HepG2 (cell line): Measurements from ENCODE around the gene MS4A2.

ENCODE experiments used
- AHR ChIP-seq: IDR thresholded peaks from 2 replicates; pipeline ENCODE4 v1.6.1; 2018; ENCODE audit warnings: missing genetic modification reagents, missing compliant biosample characterization
- FIP1L1 ChIP-seq: fragments of 200-400 bp; formaldehyde crosslinking; IDR thresholded peaks from 2 replicates; pipeline ENCODE4 v1.6.1; 2018; ENCODE audit warnings: low read depth, mild to moderate bottlenecking, low read length, moderate library complexity, borderline replicate concordance; ENCODE audit not compliant: insufficient read depth
- GATAD2A ChIP-seq: IDR thresholded peaks from 2 replicates; pipeline ENCODE4 v1.6.1; 2016
- JUND ChIP-seq: sonication (generic); formaldehyde crosslinking; IDR thresholded peaks from 2 replicates; pipeline ENCODE4 v1.8.0; 2022; ENCODE audit warnings: mild to moderate bottlenecking, missing genetic modification reagents
- SMARCC2 ChIP-seq: fragments of 450-650 bp; IDR thresholded peaks from 2 replicates; pipeline ENCODE4 v1.6.1; 2017; ENCODE audit warnings: antibody characterized with exemption, mild to moderate bottlenecking
- SNRNP70 ChIP-seq: fragments of 200-400 bp; formaldehyde crosslinking; IDR thresholded peaks from 2 replicates; pipeline ENCODE4 v1.6.1; 2017; ENCODE audit warnings: mild to moderate bottlenecking, low read depth, low read length, moderate library complexity
- TCF7 ChIP-seq: sonication (generic); IDR thresholded peaks from 2 replicates; pipeline ENCODE4 v1.6.1; 2016; ENCODE audit warnings: antibody characterized with exemption, low read depth
- ZNF562 ChIP-seq: sonication (generic); formaldehyde crosslinking; IDR thresholded peaks from 2 replicates; pipeline ENCODE4 v1.8.0; 2022; ENCODE audit warnings: missing genetic modification reagents, borderline replicate concordance
- ZNF570 ChIP-seq: sonication (generic); formaldehyde crosslinking; IDR thresholded peaks from 2 replicates; pipeline ENCODE4 v1.4.0; 2020; ENCODE audit warnings: mild to moderate bottlenecking, missing genetic modification reagents, borderline replicate concordance
- TF ChIP-seq, protein P1 (sequence below): sonication (generic); formaldehyde crosslinking; IDR thresholded peaks from 2 replicates; pipeline ENCODE4 v1.5.1; 2020; ENCODE audit warnings: mild to moderate bottlenecking, missing genetic modification reagents
- TF ChIP-seq, protein P2 (sequence below): sonication (generic); formaldehyde crosslinking; IDR thresholded peaks from 2 replicates; pipeline ENCODE4 v1.4.0; 2020; ENCODE audit warnings: missing genetic modification reagents, mild to moderate bottlenecking, borderline replicate concordance
- TF ChIP-seq, protein P3 (sequence below): sonication (generic); formaldehyde crosslinking; IDR thresholded peaks from 2 replicates; pipeline ENCODE4 v1.4.0; 2020; ENCODE audit warnings: missing genetic modification reagents; ENCODE audit errors: not compliant biosample characterization
- TF ChIP-seq, protein P4 (sequence below): sonication (generic); formaldehyde crosslinking; IDR thresholded peaks from 2 replicates; pipeline ENCODE4 v1.5.0; 2020; ENCODE audit warnings: mild to moderate bottlenecking, missing genetic modification reagents, moderate library complexity
- TF ChIP-seq, protein P5 (sequence below): sonication (generic); formaldehyde crosslinking; IDR thresholded peaks from 2 replicates; pipeline ENCODE4 v1.4.0; 2020; ENCODE audit warnings: missing genetic modification reagents

DNA sequence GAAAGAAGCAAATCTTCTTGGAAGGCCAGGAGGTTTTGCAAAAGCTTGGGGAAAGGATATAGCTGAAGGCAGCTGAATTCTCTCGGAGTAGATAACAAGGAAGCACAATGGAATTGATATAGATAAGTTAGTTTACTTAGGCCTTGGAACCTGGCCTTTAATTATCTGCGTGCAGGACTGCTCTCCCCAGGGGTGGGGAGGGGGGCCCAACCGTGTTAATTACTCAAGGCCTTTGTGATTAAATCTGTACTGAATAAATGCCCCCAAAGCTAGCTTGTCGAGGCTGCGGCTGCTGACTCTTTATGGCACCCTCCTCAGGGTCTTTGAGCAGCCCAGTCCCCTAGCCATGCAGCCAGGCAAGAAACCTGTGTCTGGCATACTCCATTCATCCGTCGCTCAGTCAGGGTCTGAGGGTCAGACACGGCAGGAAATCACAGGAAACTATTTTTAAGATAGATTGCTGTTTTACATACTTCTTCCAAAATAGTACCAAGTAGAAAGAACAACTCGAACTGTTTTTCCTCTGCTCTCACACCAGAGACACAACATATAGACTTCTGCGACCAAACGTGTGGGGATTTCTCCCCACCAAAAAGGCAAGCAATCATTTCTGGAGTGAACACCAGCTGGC lies 36.5 kb downstream of the MS4A2 start:
- TF ChIP-seq, protein P1, sequence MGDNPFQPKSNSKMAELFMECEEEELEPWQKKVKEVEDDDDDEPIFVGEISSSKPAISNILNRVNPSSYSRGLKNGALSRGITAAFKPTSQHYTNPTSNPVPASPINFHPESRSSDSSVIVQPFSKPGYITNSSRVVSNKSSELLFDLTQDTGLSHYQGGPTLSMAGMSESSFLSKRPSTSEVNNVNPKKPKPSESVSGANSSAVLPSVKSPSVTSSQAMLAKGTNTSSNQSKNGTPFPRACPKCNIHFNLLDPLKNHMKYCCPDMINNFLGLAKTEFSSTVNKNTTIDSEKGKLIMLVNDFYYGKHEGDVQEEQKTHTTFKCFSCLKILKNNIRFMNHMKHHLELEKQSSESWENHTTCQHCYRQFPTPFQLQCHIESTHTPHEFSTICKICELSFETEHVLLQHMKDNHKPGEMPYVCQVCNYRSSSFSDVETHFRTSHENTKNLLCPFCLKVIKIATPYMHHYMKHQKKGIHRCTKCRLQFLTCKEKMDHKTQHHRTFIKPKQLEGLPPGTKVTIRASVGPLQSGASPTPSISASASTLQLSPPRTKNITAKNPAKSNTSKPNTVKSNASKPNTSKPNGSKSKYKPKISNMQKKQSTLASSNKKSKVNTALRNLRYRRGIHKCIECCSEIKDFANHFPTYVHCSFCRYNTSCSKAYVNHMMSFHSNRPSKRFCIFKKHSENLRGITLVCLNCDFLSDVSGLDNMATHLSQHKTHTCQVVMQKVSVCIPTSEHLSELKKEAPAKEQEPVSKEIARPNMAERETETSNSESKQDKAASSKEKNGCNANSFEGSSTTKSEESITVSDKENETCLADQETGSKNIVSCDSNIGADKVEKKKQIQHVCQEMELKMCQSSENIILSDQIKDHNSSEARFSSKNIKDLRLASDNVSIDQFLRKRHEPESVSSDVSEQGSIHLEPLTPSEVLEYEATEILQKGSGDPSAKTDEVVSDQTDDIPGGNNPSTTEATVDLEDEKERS: no peak
- TF ChIP-seq ZNF570 (CRISPR knock-in tag) (no peak), GATAD2A (CRISPR knock-in tag) (no peak), FIP1L1 (no peak), AHR (CRISPR knock-in tag) (no peak), TCF7 (no peak), ZNF562 (CRISPR knock-in tag) (no peak), SMARCC2 (no peak), SNRNP70 (no peak), JUND (CRISPR knock-in tag) (no peak)
- TF ChIP-seq, protein P2, sequence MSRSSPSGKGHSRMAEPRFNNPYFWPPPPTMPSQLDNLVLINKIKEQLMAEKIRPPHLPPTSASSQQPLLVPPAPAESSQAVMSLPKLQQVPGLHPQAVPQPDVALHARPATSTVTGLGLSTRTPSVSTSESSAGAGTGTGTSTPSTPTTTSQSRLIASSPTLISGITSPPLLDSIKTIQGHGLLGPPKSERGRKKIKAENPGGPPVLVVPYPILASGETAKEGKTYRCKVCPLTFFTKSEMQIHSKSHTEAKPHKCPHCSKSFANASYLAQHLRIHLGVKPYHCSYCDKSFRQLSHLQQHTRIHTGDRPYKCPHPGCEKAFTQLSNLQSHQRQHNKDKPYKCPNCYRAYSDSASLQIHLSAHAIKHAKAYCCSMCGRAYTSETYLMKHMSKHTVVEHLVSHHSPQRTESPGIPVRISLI: no peak
- TF ChIP-seq, protein P3, sequence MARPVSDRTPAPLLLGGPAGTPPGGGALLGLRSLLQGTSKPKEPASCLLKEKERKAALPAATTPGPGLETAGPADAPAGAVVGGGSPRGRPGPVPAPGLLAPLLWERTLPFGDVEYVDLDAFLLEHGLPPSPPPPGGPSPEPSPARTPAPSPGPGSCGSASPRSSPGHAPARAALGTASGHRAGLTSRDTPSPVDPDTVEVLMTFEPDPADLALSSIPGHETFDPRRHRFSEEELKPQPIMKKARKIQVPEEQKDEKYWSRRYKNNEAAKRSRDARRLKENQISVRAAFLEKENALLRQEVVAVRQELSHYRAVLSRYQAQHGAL (CRISPR knock-in tag): no peak
- TF ChIP-seq, protein P4, sequence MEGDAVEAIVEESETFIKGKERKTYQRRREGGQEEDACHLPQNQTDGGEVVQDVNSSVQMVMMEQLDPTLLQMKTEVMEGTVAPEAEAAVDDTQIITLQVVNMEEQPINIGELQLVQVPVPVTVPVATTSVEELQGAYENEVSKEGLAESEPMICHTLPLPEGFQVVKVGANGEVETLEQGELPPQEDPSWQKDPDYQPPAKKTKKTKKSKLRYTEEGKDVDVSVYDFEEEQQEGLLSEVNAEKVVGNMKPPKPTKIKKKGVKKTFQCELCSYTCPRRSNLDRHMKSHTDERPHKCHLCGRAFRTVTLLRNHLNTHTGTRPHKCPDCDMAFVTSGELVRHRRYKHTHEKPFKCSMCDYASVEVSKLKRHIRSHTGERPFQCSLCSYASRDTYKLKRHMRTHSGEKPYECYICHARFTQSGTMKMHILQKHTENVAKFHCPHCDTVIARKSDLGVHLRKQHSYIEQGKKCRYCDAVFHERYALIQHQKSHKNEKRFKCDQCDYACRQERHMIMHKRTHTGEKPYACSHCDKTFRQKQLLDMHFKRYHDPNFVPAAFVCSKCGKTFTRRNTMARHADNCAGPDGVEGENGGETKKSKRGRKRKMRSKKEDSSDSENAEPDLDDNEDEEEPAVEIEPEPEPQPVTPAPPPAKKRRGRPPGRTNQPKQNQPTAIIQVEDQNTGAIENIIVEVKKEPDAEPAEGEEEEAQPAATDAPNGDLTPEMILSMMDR (CRISPR knock-in tag): no peak
- TF ChIP-seq, protein P5, sequence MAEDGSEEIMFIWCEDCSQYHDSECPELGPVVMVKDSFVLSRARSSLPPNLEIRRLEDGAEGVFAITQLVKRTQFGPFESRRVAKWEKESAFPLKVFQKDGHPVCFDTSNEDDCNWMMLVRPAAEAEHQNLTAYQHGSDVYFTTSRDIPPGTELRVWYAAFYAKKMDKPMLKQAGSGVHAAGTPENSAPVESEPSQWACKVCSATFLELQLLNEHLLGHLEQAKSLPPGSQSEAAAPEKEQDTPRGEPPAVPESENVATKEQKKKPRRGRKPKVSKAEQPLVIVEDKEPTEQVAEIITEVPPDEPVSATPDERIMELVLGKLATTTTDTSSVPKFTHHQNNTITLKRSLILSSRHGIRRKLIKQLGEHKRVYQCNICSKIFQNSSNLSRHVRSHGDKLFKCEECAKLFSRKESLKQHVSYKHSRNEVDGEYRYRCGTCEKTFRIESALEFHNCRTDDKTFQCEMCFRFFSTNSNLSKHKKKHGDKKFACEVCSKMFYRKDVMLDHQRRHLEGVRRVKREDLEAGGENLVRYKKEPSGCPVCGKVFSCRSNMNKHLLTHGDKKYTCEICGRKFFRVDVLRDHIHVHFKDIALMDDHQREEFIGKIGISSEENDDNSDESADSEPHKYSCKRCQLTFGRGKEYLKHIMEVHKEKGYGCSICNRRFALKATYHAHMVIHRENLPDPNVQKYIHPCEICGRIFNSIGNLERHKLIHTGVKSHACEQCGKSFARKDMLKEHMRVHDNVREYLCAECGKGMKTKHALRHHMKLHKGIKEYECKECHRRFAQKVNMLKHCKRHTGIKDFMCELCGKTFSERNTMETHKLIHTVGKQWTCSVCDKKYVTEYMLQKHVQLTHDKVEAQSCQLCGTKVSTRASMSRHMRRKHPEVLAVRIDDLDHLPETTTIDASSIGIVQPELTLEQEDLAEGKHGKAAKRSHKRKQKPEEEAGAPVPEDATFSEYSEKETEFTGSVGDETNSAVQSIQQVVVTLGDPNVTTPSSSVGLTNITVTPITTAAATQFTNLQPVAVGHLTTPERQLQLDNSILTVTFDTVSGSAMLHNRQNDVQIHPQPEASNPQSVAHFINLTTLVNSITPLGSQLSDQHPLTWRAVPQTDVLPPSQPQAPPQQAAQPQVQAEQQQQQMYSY (CRISPR knock-in tag): no peak
